Epithelial cell of esophagus (primary cell): ENCODE measurements around the gene NUP153.
"Not testable (repeated sequence)": the region's sequence is repeated elsewhere in the genome, so short reads cannot be mapped to it uniquely, and the experiment has no call there.

ENCODE experiments used
- DNase-seq: peaks from one replicate; pipeline ENCODE4 v3.0.0; 2010; ENCODE audit warnings: low read depth
- H3K4me3 ChIP-seq: 2 replicates; pipeline ENCODE4 v1.5.1; 2011; ENCODE audit warnings: mild to moderate bottlenecking, low read length, control low read depth
- CTCF ChIP-seq: IDR thresholded peaks from 2 replicates; pipeline ENCODE4 v1.5.1; 2011; ENCODE audit warnings: low read depth, mild to moderate bottlenecking, low read length, control low read depth, inconsistent platforms; ENCODE audit not compliant: insufficient read depth; ENCODE audit errors: missing control alignments

Gene NUP153

GRCh38 chr6:17737704-17738252 is 31.1 kb upstream of the NUP153 start:
- no peak for TF ChIP-seq CTCF
- H3K4me3 ChIP-seq = no peak overlapping the region
- no peak for DNase-seq

GRCh38 chr6:17735311-17735710 is 28.6 kb upstream of the NUP153 start:
- not testable (repeated sequence) for DNase-seq, H3K4me3 ChIP-seq

GRCh38 chr6:17730078-17730704 is 23.5 kb upstream of the NUP153 start:
- no peak for TF ChIP-seq CTCF
- DNase-seq = peak; percentile 59
- H3K4me3 ChIP-seq = no peak overlapping the region

GRCh38 chr6:17729223-17730077 is 22.7 kb upstream of the NUP153 start:
- H3K4me3 ChIP-seq = no peak overlapping the region
- DNase-seq = peak; percentile 72
- TF ChIP-seq CTCF = no peak

GRCh38 chr6:17728551-17729222 is 22.0 kb upstream of the NUP153 start:
- DNase-seq = no peak
- no peak for TF ChIP-seq CTCF
- H3K4me3 ChIP-seq = no peak overlapping the region

- no peak for TF ChIP-seq CTCF
- H3K4me3 ChIP-seq = no peak overlapping the region
- no peak for DNase-seq
Observed at GRCh38 chr6:17725083-17725482, 18.4 kb upstream of the NUP153 start.

- H3K4me3 ChIP-seq = no peak overlapping the region
Observed at GRCh38 chr6:17724341-17724740, 17.6 kb upstream of the NUP153 start.

More at GRCh38 chr6:17724341-17724740, 17.6 kb upstream of the NUP153 start:
- DNase-seq = peak; percentile 80
- no peak for TF ChIP-seq CTCF
